K562 (cell line): ENCODE measurements around the gene COPS6. TPM values are rescaled to one million over a fixed set of nuclear protein-coding genes. Genes with fewer than 3 reads are reported as not detected.

Source experiments
- CC2D1A ChIP-seq: fragments of 450-650 bp; IDR thresholded peaks from 2 replicates; pipeline ENCODE4 v1.6.1; 2017; ENCODE audit warnings: mild to moderate bottlenecking
- CHD2 ChIP-seq: IDR thresholded peaks from 2 replicates; pipeline ENCODE4 v1.6.1; 2011; ENCODE audit warnings: low read depth, low read length
- CREM ChIP-seq: IDR thresholded peaks from 2 replicates; pipeline ENCODE4 v1.6.1; 2014; ENCODE audit warnings: antibody characterized with exemption, low read depth
- CUX1 ChIP-seq: fragments of 200-800 bp; sonication (Bioruptor generic); IDR thresholded peaks from 2 replicates; pipeline ENCODE4 v1.6.1; 2016; ENCODE audit warnings: missing genetic modification characterization, missing compliant biosample characterization
- E2F8 ChIP-seq: fragments of 450-650 bp; IDR thresholded peaks from 2 replicates; pipeline ENCODE4 v1.7.1; 2018; ENCODE audit warnings: mild to moderate bottlenecking, low read depth; ENCODE audit not compliant: partially characterized antibody
- ETS1 ChIP-seq: conservative IDR thresholded peaks from 2 replicates; pipeline ENCODE4 v1.6.1; 2011; ENCODE audit warnings: low read depth, mild to moderate bottlenecking, low read length; ENCODE audit not compliant: control insufficient read depth
- HDAC2 ChIP-seq: fragments of 450-650 bp; IDR thresholded peaks from 2 replicates; pipeline ENCODE4 v1.6.1; 2016; ENCODE audit warnings: mild to moderate bottlenecking
- MEIS2 ChIP-seq: fragments of 450-650 bp; IDR thresholded peaks from 2 replicates; pipeline ENCODE4 v1.6.1; 2014; ENCODE audit warnings: mild to moderate bottlenecking; ENCODE audit not compliant: partially characterized antibody
- MYC ChIP-seq, 2 experiments: fragments of 250-450 bp in 1 of 2; sonication (Bioruptor Pico) in 1 of 2; IDR thresholded peaks; 2 replicates each; pipeline versions ENCODE4 v1.5.1 to v1.6.1; 2012 to 2021; ENCODE audit warnings: low read depth in 2 of 2, borderline replicate concordance in 1 of 2, improper control_type of control experiment in 1 of 2, low read length in 1 of 2, mild to moderate bottlenecking in 1 of 2, moderate library complexity in 1 of 2
- NCOR1 ChIP-seq: fragments of 450-650 bp; IDR thresholded peaks from 2 replicates; pipeline ENCODE4 v1.6.1; 2016; ENCODE audit warnings: mild to moderate bottlenecking, moderate library complexity
- NFE2 ChIP-seq: IDR thresholded peaks from 2 replicates; pipeline ENCODE4 v1.6.1; 2014; ENCODE audit warnings: antibody characterized with exemption, low read depth
- NONO ChIP-seq, 2 experiments: fragments of 200-400 bp in 1 of 2; fragments of 450-650 bp in 1 of 2; formaldehyde crosslinking in 1 of 2; IDR thresholded peaks; 2 replicates each; pipeline ENCODE4 v1.6.1; 2017; ENCODE audit warnings: low read depth in 2 of 2, mild to moderate bottlenecking in 2 of 2, moderate library complexity in 2 of 2, low read length in 1 of 2
- NUFIP1 ChIP-seq: fragments of 450-650 bp; IDR thresholded peaks from 2 replicates; pipeline ENCODE4 v1.6.1; 2018; ENCODE audit not compliant: partially characterized antibody
- PRMT5 ChIP-seq: sonication (generic); formaldehyde crosslinking; IDR thresholded peaks from 2 replicates; pipeline ENCODE4 v1.5.0; 2020; ENCODE audit warnings: missing genetic modification reagents
- TAF1 ChIP-seq: IDR thresholded peaks from 2 replicates; pipeline ENCODE4 v1.6.1; 2011; ENCODE audit warnings: mild to moderate bottlenecking, low read length, moderate library complexity; ENCODE audit not compliant: insufficient read depth, control insufficient read depth, severe bottlenecking; ENCODE audit errors: extremely low read depth
- ZBTB1 ChIP-seq: sonication (generic); formaldehyde crosslinking; IDR thresholded peaks from 2 replicates; pipeline ENCODE4 v1.8.1; 2023; ENCODE audit warnings: missing genetic modification reagents, low read depth, mild to moderate bottlenecking, borderline replicate concordance
- ZNF668 ChIP-seq: fragments of 250-450 bp; sonication (Bioruptor Pico); IDR thresholded peaks from 2 replicates; pipeline ENCODE4 v1.8.0; 2022; ENCODE audit warnings: mild to moderate bottlenecking, inconsistent platforms
- ZNF830 ChIP-seq: fragments of 250-450 bp; sonication (Bioruptor Pico); IDR thresholded peaks from 2 replicates; pipeline ENCODE4 v1.5.0; 2021; ENCODE audit warnings: mild to moderate bottlenecking
- polyA plus RNA-seq, 8 experiments: library from polyadenylated mRNA; depleted of rRNA in 4 of 8; stranded (reverse) in 5 of 8; unstranded in 3 of 8; fragments of >200 nt; fragmentation: Nextera tagmentation in 2 of 8; fragmentation: Illumina TruSeq in 1 of 8; extraction: Ambion mirVana in 2 of 8; extraction: Trizol in 1 of 8; gene quantifications; 2 replicates each; pipeline versions ENCODE4 v1.2.1 to v1.2.3, GENCODE V29; 2011 to 2014; ENCODE audit warnings: inconsistent platforms in 1 of 8, missing spikeins in 1 of 8
- total RNA-seq, 7 experiments: library from RNA; depleted of rRNA in 6 of 7; stranded (reverse); fragments of >200 nt in 6 of 7; fragmentation: Illumina TruSeq in 2 of 7; extraction: Trizol in 2 of 7; gene quantifications; 2 replicates each; pipeline versions ENCODE4 v1.2.1 to v1.2.3, GENCODE V29; 2011 to 2021; ENCODE audit warnings: low replicate concordance in 1 of 7

The COPS6 gene
- total and polyA plus RNA-seq, 9 of the 15 experiments (the other 6 are each of a cell fraction or from before 2014, with no cell fraction given), result 63.0 to 331 (median 168) TPM

- TF ChIP-seq PRMT5, result peak; percentile 62
- peak; percentile 94 for TF ChIP-seq ZBTB1 (CRISPR knock-in tag)
- TF ChIP-seq E2F8, result peak; percentile 62
- TF ChIP-seq ETS1, result 0 out of 2 replicates have a peak, but pooled peaks have one; percentile 53
- TF ChIP-seq CC2D1A, result no peak
- TF ChIP-seq NFE2, result peak; percentile 18; the same call in 1 of the 2 replicates
- peak; percentile 93 for TF ChIP-seq NUFIP1
- 0 out of 2 replicates have a peak, but pooled peaks have one; percentile 33 for TF ChIP-seq CUX1 (CRISPR knock-in tag)
- peak; percentile 13; the same call in 1 of the 2 replicates for TF ChIP-seq CHD2
- peak; percentile 1; the same call in 1 of the 2 replicates for TF ChIP-seq ZNF830 (CRISPR knock-in tag)
- no peak for TF ChIP-seq HDAC2
- peak; percentile 98 for TF ChIP-seq TAF1
- peak; percentile 57 for TF ChIP-seq NCOR1
- peak; percentile 47 to 76; a peak in 2 of 4 replicates for TF ChIP-seq NONO (IDR thresholded peaks at IDR 0.05; ENCODE audit: low read depth in 2 of 2, low read length in 1 of 2)
- peak; percentile 47 for TF ChIP-seq MEIS2
- peak; percentile 68 for TF ChIP-seq CREM
- TF ChIP-seq MYC (IDR thresholded peaks at IDR 0.05; ENCODE audit: low read depth, low read length), result peak; percentile 96
- TF ChIP-seq MYC (CRISPR knock-in tag; IDR thresholded peaks at IDR 0.05; ENCODE audit: borderline replicate concordance, low read depth), result peak; percentile 64; the same call in 1 of the 2 replicates
- TF ChIP-seq ZNF668 (CRISPR knock-in tag), result peak; percentile 74; the same call in 1 of the 2 replicates
Measured at GRCh38 chr7:100088621-100089457, at the start of gene COPS6 (continued).
